Duodenal mucosa (tissue), 2 donors: ENCODE measurements around the gene DUSP11.

Experiments used
- H3K27ac ChIP-seq: one replicate; pipeline ENCODE4 v1.7.0; 2013; ENCODE audit warnings: low read depth, low read length
- H3K27me3 ChIP-seq, 2 donors: one replicate each; pipeline ENCODE4 v1.7.0; 2013; ENCODE audit warnings: low read length in 2 of 2, control low read depth in 1 of 2; ENCODE audit not compliant: insufficient read depth in 2 of 2, control insufficient read depth in 1 of 2
- H3K36me3 ChIP-seq, 2 donors: one replicate each; pipeline ENCODE4 v1.7.0; 2013; ENCODE audit warnings: low read length in 2 of 2, control low read depth in 1 of 2; ENCODE audit not compliant: insufficient read depth in 2 of 2, control insufficient read depth in 1 of 2
- H3K4me1 ChIP-seq, 2 donors: one replicate each; pipeline ENCODE4 v1.7.0; 2013; ENCODE audit warnings: low read length in 2 of 2, control low read depth in 1 of 2; ENCODE audit not compliant: insufficient read depth in 2 of 2, control insufficient read depth in 1 of 2
- H3K4me3 ChIP-seq, 2 donors: one replicate each; pipeline ENCODE4 v1.7.0; 2013; ENCODE audit warnings: low read length in 2 of 2, low read depth in 1 of 2
- H3K9ac ChIP-seq, 2 donors: one replicate each; pipeline ENCODE4 v1.7.0; 2013; ENCODE audit warnings: low read length in 2 of 2, low read depth in 1 of 2
- H3K9me3 ChIP-seq, 2 donors: one replicate each; pipeline ENCODE4 v1.7.0; 2013; ENCODE audit warnings: low read length in 2 of 2, control low read depth in 1 of 2; ENCODE audit not compliant: control insufficient read depth in 1 of 2

Gene DUSP11

GRCh38 chr2:73776869-73777519, 2.9 kb downstream of the DUSP11 start:
- Histone ChIP-seq H3K36me3 (peaks cover 18 to 40% of the 10 kb centered on the region in 2 donors), H3K9me3 (no peaks in the 10 kb centered on the region), H3K9ac (no peak overlapping the region), H3K4me3 (no peak overlapping the region), H3K27ac (no peak overlapping the region), H3K4me1 (peaks cover 11 to 13% of the 10 kb centered on the region in 2 donors), H3K27me3 (no peaks in the 10 kb centered on the region)

GRCh38 chr2:73776381-73776780, 3.5 kb downstream of the DUSP11 start:
- peaks cover 18 to 42% of the 10 kb centered on the region in 2 donors for H3K36me3 ChIP-seq
- no peaks in the 10 kb centered on the region for H3K9me3 ChIP-seq
- peaks cover 11 to 13% of the 10 kb centered on the region in 2 donors for H3K4me1 ChIP-seq
- no peak overlapping the region for H3K4me3 ChIP-seq
- no peaks in the 10 kb centered on the region for H3K27me3 ChIP-seq
- H3K9ac ChIP-seq, result no peak overlapping the region
- H3K27ac ChIP-seq, result no peak overlapping the region

- Histone ChIP-seq H3K36me3 (peaks cover 32 to 63% of the 10 kb centered on the region in 2 donors), H3K9ac (no peak overlapping the region), H3K27ac (no peak overlapping the region), H3K9me3 (no peaks in the 10 kb centered on the region), H3K27me3 (no peaks in the 10 kb centered on the region), H3K4me1 (no peaks in the 10 kb centered on the region), H3K4me3 (no peak overlapping the region)
Measured at GRCh38 chr2:73772819-73773218, 7.1 kb downstream of the DUSP11 start.

GRCh38 chr2:73770725-73771124, 9.2 kb downstream of the DUSP11 start:
- Histone ChIP-seq H3K36me3 (peaks cover 37 to 70% of the 10 kb centered on the region in 2 donors), H3K9ac (no peak overlapping the region), H3K4me3 (no peak overlapping the region), H3K27ac (no peak overlapping the region), H3K9me3 (no peaks in the 10 kb centered on the region), H3K4me1 (no peaks in the 10 kb centered on the region), H3K27me3 (no peaks in the 10 kb centered on the region)

- Histone ChIP-seq H3K27me3 (no peaks in the 10 kb centered on the region), H3K4me3 (no peak overlapping the region), H3K27ac (no peak overlapping the region), H3K9me3 (no peaks in the 10 kb centered on the region), H3K4me1 (no peaks in the 10 kb centered on the region), H3K9ac (no peak overlapping the region), H3K36me3 (peaks cover 41 to 58% of the 10 kb centered on the region in 2 donors)
Measured at GRCh38 chr2:73766994-73767393, 12.9 kb downstream of the DUSP11 start.

- no peaks in the 10 kb centered on the region for H3K9me3 ChIP-seq
- peaks cover 43 to 62% of the 10 kb centered on the region in 2 donors for H3K36me3 ChIP-seq
- H3K4me3 ChIP-seq, result no peak overlapping the region
- H3K27me3 ChIP-seq, result no peaks in the 10 kb centered on the region
- no peaks in the 10 kb centered on the region for H3K4me1 ChIP-seq
- H3K9ac ChIP-seq, result no peak overlapping the region
- no peak overlapping the region for H3K27ac ChIP-seq
Measured at GRCh38 chr2:73766349-73766748, 13.6 kb downstream of the DUSP11 start.

GRCh38 chr2:73764945-73765344, 15.0 kb downstream of the DUSP11 start:
- Histone ChIP-seq H3K4me3 (no peak overlapping the region), H3K36me3 (peaks cover 53 to 76% of the 10 kb centered on the region in 2 donors)

GRCh38 chr2:73762571-73762970, 17.3 kb downstream of the DUSP11 start:
- H3K27ac ChIP-seq, result no peak overlapping the region
- no peaks in the 10 kb centered on the region for H3K27me3 ChIP-seq
- H3K9me3 ChIP-seq, result no peaks in the 10 kb centered on the region
- H3K4me1 ChIP-seq, result no peaks in the 10 kb centered on the region
- no peak overlapping the region for H3K4me3 ChIP-seq
- H3K9ac ChIP-seq, result no peak overlapping the region
- peaks cover 47 to 76% of the 10 kb centered on the region in 2 donors for H3K36me3 ChIP-seq

More at GRCh38 chr2:73764945-73765344, 15.0 kb downstream of the DUSP11 start:
- Histone ChIP-seq H3K27me3 (no peaks in the 10 kb centered on the region), H3K27ac (no peak overlapping the region), H3K9me3 (no peaks in the 10 kb centered on the region), H3K9ac (no peak overlapping the region), H3K4me1 (no peaks in the 10 kb centered on the region)

GRCh38 chr2:73759904-73760303, 20.0 kb downstream of the DUSP11 start:
- Histone ChIP-seq H3K27me3 (no peaks in the 10 kb centered on the region), H3K9me3 (no peaks in the 10 kb centered on the region), H3K4me1 (no peaks in the 10 kb centered on the region), H3K4me3 (no peak overlapping the region), H3K36me3 (peaks cover 43 to 69% of the 10 kb centered on the region in 2 donors), H3K9ac (no peak overlapping the region), H3K27ac (no peak overlapping the region)

GRCh38 chr2:73759285-73759764, 20.6 kb downstream of the DUSP11 start:
- Histone ChIP-seq H3K36me3 (peaks cover 38 to 65% of the 10 kb centered on the region in 2 donors), H3K27me3 (no peaks in the 10 kb centered on the region), H3K27ac (no peak overlapping the region), H3K9ac (no peak overlapping the region), H3K4me1 (no peaks in the 10 kb centered on the region), H3K4me3 (no peak overlapping the region), H3K9me3 (no peaks in the 10 kb centered on the region)
